Prostate gland (tissue), 2 donors: ENCODE measurements around the gene RALA.

Experiments used
- CTCF ChIP-seq, 4 experiments: fragments of 200-600 bp in 2 of 4; fragments of 450-650 bp in 2 of 4; sonication (generic) in 2 of 4; IDR thresholded peaks; 1 replicate in 3 of 4; 2 replicates in 1 of 4; pipeline ENCODE4 v1.5.1; 2016 to 2019; ENCODE audit warnings: antibody characterized with exemption in 4 of 4, mild to moderate bottlenecking in 2 of 4, moderate library complexity in 2 of 4
- POLR2A ChIP-seq: fragments of 450-650 bp; IDR thresholded peaks from one replicate; pipeline ENCODE4 v1.6.1; 2016; ENCODE audit warnings: antibody characterized with exemption, mild to moderate bottlenecking
- POLR2AphosphoS5 ChIP-seq: sonication (generic); formaldehyde crosslinking; IDR thresholded peaks from one replicate; pipeline ENCODE4 v1.6.1; 2017; ENCODE audit warnings: antibody characterized with exemption

GRCh38 chr7:39624442-39624807 is 1.1 kb downstream of the RALA start:
- TF ChIP-seq CTCF (IDR thresholded peaks at IDR 0.05) (no peak), POLR2AphosphoS5 (no peak), POLR2A (no peak)
